H7 (cell line): ENCODE data around the gene ZNRD2. TPM values are rescaled to one million over a fixed set of nuclear protein-coding genes. Genes with fewer than 3 reads are reported as not detected.
A peak's percentile ranks its signal among the peaks of the same experiment; 100 is the strongest.
"Not testable (repeated sequence)": the region's sequence is repeated elsewhere in the genome, so short reads cannot be mapped to it uniquely, and the experiment has no call there.

Experiments used
- DNase-seq: peaks from one replicate; pipeline ENCODE4 v3.0.0; 2012
- H3K27me3 ChIP-seq: 2 replicates; pipeline ENCODE4 v1.6.0; 2011; ENCODE audit warnings: mild to moderate bottlenecking, low read length; ENCODE audit not compliant: control insufficient read depth, insufficient read depth
- H3K36me3 ChIP-seq: replicated peaks from 2 replicates; pipeline ENCODE4 v1.5.1; 2011; ENCODE audit warnings: low read length; ENCODE audit not compliant: control insufficient read depth, insufficient read depth
- H3K4me3 ChIP-seq: 2 replicates; pipeline ENCODE4 v1.5.1; 2011; ENCODE audit warnings: low read depth, mild to moderate bottlenecking, control low read depth, low read length, moderate library complexity; ENCODE audit not compliant: insufficient read depth
- total RNA-seq: library from RNA; depleted of rRNA; stranded (reverse); fragments of >200 nt; shearing (Covaris generic); gene quantifications from 2 replicates; pipeline ENCODE4 v1.2.3, GENCODE V29; 2014; rRNA removed

ZNRD2 gene
- 88.1 and 89.1 TPM in 2 replicates for total RNA-seq

GRCh38 chr11:65569973-65570918 lies at the start of gene ZNRD2:
Gene ZNRD2, plus strand, starts transcription at chr11:65570477. Its CDS starts 15 bp downstream, at chr11:65570492.
- no peaks in the 10 kb centered on the region for H3K36me3 ChIP-seq
- H3K4me3 ChIP-seq = peak within 1 kb of the TSS; percentile 97
- peak; percentile 99 for DNase-seq
- H3K27me3 ChIP-seq = peaks cover 11% of the 10 kb centered on the region

- H3K36me3 ChIP-seq, DNase-seq, H3K27me3 ChIP-seq, H3K4me3 ChIP-seq: not testable (repeated sequence)
Measured at GRCh38 chr11:65521777-65522521, 48.3 kb upstream of the ZNRD2 start.

GRCh38 chr11:65522718-65523630 lies 47.3 kb upstream of the ZNRD2 start:
- not testable (repeated sequence) for H3K27me3 ChIP-seq, DNase-seq, H3K36me3 ChIP-seq, H3K4me3 ChIP-seq

GRCh38 chr11:65523631-65523968 lies 46.7 kb upstream of the ZNRD2 start:
- not testable (repeated sequence) for DNase-seq, H3K27me3 ChIP-seq, H3K4me3 ChIP-seq, H3K36me3 ChIP-seq

GRCh38 chr11:65524014-65524740 lies 46.1 kb upstream of the ZNRD2 start:
- Histone ChIP-seq H3K4me3 (peak overlapping the region; percentile 33), H3K27me3 (peaks cover 4% of the 10 kb centered on the region), H3K36me3 (peaks cover 5% of the 10 kb centered on the region; the same call in 1 of the 2 replicates)
- DNase-seq = no peak

- peak; percentile 99 for DNase-seq
- Histone ChIP-seq H3K4me3 (peak within 1 kb of the TSS; percentile 95), H3K27me3 (peaks cover 4% of the 10 kb centered on the region), H3K36me3 (peaks cover 5% of the 10 kb centered on the region; the same call in 1 of the 2 replicates)
Measured at GRCh38 chr11:65524741-65525545, 45.3 kb upstream of the ZNRD2 start, which contains the start of gene SCYL1. Gene SCYL1, plus strand, starts transcription at chr11:65525083. Its CDS starts 71 bp downstream, at chr11:65525154.

- Histone ChIP-seq H3K27me3 (peaks cover 4% of the 10 kb centered on the region), H3K36me3 (peaks cover 9% of the 10 kb centered on the region), H3K4me3 (peak overlapping the region; percentile 95)
- peak; percentile 38 for DNase-seq
Measured at GRCh38 chr11:65525546-65526480, 44.5 kb upstream of the ZNRD2 start.

- Histone ChIP-seq H3K27me3 (peaks cover 4% of the 10 kb centered on the region), H3K36me3 (peaks cover 16% of the 10 kb centered on the region), H3K4me3 (no peak overlapping the region)
- DNase-seq = no peak
Measured at GRCh38 chr11:65526744-65527143, 43.5 kb upstream of the ZNRD2 start.

- Histone ChIP-seq H3K27me3 (peaks cover 2% of the 10 kb centered on the region), H3K36me3 (peaks cover 22% of the 10 kb centered on the region), H3K4me3 (no peak overlapping the region)
- no peak for DNase-seq
Measured at GRCh38 chr11:65528819-65529350, 41.4 kb upstream of the ZNRD2 start.

GRCh38 chr11:65529475-65530156 lies 40.7 kb upstream of the ZNRD2 start:
- Histone ChIP-seq H3K36me3 (peaks cover 22% of the 10 kb centered on the region), H3K27me3 (no peaks in the 10 kb centered on the region), H3K4me3 (no peak overlapping the region)
- DNase-seq = peak; percentile 24

GRCh38 chr11:65530157-65530496 lies 40.1 kb upstream of the ZNRD2 start:
- peak; percentile 81 for DNase-seq
- Histone ChIP-seq H3K27me3 (no peaks in the 10 kb centered on the region), H3K4me3 (no peak overlapping the region), H3K36me3 (peaks cover 22% of the 10 kb centered on the region)
